GM23248 (cell line): ENCODE data around the gene HSFY2. TPM values are rescaled to one million over a fixed set of nuclear protein-coding genes. Genes with fewer than 3 reads are reported as not detected.
"Not testable (repeated sequence)": the region's sequence is repeated elsewhere in the genome, so short reads cannot be mapped to it uniquely, and the experiment has no call there.

Source experiments
- DNase-seq: peaks from one replicate; pipeline ENCODE4 v3.0.0-alpha.2; 2015
- H2AFZ ChIP-seq: fragments of 200-600 bp; sonication (generic); 2 replicates; pipeline ENCODE4 v1.6.1; 2016; ENCODE audit warnings: antibody characterized with exemption
- H3F3A ChIP-seq: fragments of 200-600 bp; sonication (generic); 2 replicates; pipeline ENCODE4 v1.6.1; 2016; ENCODE audit warnings: mild to moderate bottlenecking, antibody characterized with exemption, mixed run types; ENCODE audit not compliant: insufficient read depth
- H3K27ac ChIP-seq: fragments of 200-600 bp; sonication (generic); 2 replicates; pipeline ENCODE4 v1.5.1; 2016; ENCODE audit warnings: mild to moderate bottlenecking
- H3K27me3 ChIP-seq: fragments of 200-600 bp; sonication (generic); replicated peaks from 2 replicates; pipeline ENCODE4 v1.6.1; 2016; ENCODE audit warnings: mild to moderate bottlenecking; ENCODE audit not compliant: insufficient read depth
- H3K36me3 ChIP-seq: fragments of 200-600 bp; sonication (generic); 2 replicates; pipeline ENCODE4 v1.6.1; 2016; ENCODE audit warnings: low read depth, mild to moderate bottlenecking
- H3K4me1 ChIP-seq: fragments of 200-600 bp; sonication (generic); 2 replicates; pipeline ENCODE4 v1.6.1; 2016; ENCODE audit warnings: mild to moderate bottlenecking; ENCODE audit not compliant: insufficient read depth
- H3K4me2 ChIP-seq: fragments of 200-600 bp; sonication (generic); one replicate; pipeline ENCODE4 v1.6.1; 2016; ENCODE audit warnings: mild to moderate bottlenecking; ENCODE audit not compliant: unreplicated experiment
- H3K4me3 ChIP-seq: fragments of 200-600 bp; sonication (generic); 2 replicates; pipeline ENCODE4 v1.5.1; 2016; ENCODE audit warnings: mild to moderate bottlenecking
- H3K79me2 ChIP-seq: fragments of 200-600 bp; sonication (generic); 2 replicates; pipeline ENCODE4 v1.6.1; 2016; ENCODE audit warnings: mild to moderate bottlenecking; ENCODE audit not compliant: insufficient read depth
- H3K9ac ChIP-seq: fragments of 200-600 bp; sonication (generic); 2 replicates; pipeline ENCODE4 v1.6.1; 2016; ENCODE audit warnings: mild to moderate bottlenecking
- H3K9me2 ChIP-seq: fragments of 200-600 bp; sonication (generic); 2 replicates; pipeline ENCODE4 v1.6.1; 2016; ENCODE audit warnings: mixed run types, mild to moderate bottlenecking, moderate library complexity; ENCODE audit not compliant: insufficient read depth
- H3K9me3 ChIP-seq: fragments of 200-600 bp; sonication (generic); one replicate; pipeline ENCODE4 v1.6.1; 2017; ENCODE audit warnings: low read depth
- H4K20me1 ChIP-seq: fragments of 200-600 bp; sonication (generic); 2 replicates; pipeline ENCODE4 v1.6.0; 2016; ENCODE audit not compliant: insufficient read depth
- WGBS, 2 experiments: methylation state at CpG; one replicate each; pipeline ENCODE4 v1.1.6; 2015 to 2017; ENCODE audit warnings: low lambda C conversion rate in 2 of 2, low coverage in 1 of 2; ENCODE audit errors: missing lambda C conversion rate in 2 of 2; 5-methylcytosine and 5-hydroxymethylcytosine counted together
- in situ Hi-C: fragments of 300-500 bp; cut with MboI; formaldehyde crosslinking; loops from 2 replicates; pipeline ENCODE4 v1.15.0; 2020
- polyA plus RNA-seq: library from polyadenylated mRNA; unstranded; fragments of >200 nt; fragmentation: Nextera tagmentation; extraction: Ambion mirVana; gene quantifications from 2 replicates; pipeline ENCODE4 v1.2.1, GENCODE V29; 2016
- total RNA-seq: library from RNA; depleted of rRNA; stranded (reverse); fragments of >200 nt; shearing (Covaris generic); gene quantifications from 2 replicates; pipeline ENCODE4 v1.2.3, GENCODE V29; 2014; rRNA removed

HSFY2 gene, protein sequence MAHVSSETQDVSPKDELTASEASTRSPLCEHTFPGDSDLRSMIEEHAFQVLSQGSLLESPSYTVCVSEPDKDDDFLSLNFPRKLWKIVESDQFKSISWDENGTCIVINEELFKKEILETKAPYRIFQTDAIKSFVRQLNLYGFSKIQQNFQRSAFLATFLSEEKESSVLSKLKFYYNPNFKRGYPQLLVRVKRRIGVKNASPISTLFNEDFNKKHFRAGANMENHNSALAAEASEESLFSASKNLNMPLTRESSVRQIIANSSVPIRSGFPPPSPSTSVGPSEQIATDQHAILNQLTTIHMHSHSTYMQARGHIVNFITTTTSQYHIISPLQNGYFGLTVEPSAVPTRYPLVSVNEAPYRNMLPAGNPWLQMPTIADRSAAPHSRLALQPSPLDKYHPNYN
- total RNA-seq: not detected in 2 replicates
- polyA plus RNA-seq: not detected in 2 replicates

DNA sequence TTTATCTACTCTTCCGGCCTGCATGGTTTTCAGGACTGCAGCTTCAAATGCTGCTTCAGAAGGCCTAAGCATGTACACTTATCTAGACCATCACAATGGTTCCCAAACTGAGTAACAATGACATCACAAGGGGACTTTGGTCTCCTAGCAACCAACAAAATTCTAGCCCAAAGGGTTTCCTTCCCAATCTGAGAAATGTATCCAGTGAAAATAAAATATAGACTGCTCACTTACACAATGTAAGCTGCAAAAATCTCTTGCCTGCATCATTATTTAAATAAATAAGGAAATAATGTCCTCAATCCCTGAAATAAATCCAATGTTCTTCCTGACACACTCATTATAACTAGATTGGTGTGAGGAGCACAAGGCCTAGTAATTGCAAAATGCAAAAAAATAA is at the start of gene HSFY2:
TSS of gene HSFY2 (minus strand) at position 101 of the 400 bp plus-strand sequence. CDS start 117 bp downstream, outside the sequence.
- H3K4me2 ChIP-seq, H3K27me3 ChIP-seq, H3K27ac ChIP-seq, H3K79me2 ChIP-seq, DNase-seq, H2AFZ ChIP-seq, H3K9me3 ChIP-seq, H3K9me2 ChIP-seq, H4K20me1 ChIP-seq, H3K36me3 ChIP-seq, H3K9ac ChIP-seq, H3K4me3 ChIP-seq, H3F3A ChIP-seq, in situ Hi-C loops, H3K4me1 ChIP-seq: not testable (repeated sequence)
- no CpG with 5 or more reads among the region's 1 CpG for WGBS, 2 experiments

DNA sequence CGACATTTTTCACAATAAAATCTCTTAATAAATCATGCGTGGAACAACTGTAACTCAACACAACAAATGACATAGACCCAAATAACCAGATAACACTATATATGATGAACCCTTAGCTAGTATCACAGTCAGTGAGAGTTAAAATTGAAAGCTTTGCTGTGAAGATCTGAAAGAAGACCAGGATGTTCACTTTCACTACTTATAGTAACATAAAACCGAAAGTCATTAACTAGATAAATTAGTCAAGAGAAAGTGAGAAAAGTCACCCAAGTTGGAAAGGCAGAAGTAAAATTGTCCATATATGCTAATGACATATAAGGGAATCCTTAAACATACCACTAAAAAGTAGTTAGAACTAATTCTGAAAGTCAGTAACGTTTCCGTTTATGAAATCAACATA is 42.2 kb upstream of the HSFY2 start:
- H3K4me1 ChIP-seq, H3K9me3 ChIP-seq, H3K4me3 ChIP-seq, DNase-seq, H3K9me2 ChIP-seq, H3K9ac ChIP-seq, H3K27ac ChIP-seq, H3K27me3 ChIP-seq, H3K79me2 ChIP-seq, H3F3A ChIP-seq, in situ Hi-C loops, H3K36me3 ChIP-seq, H2AFZ ChIP-seq, H3K4me2 ChIP-seq, H4K20me1 ChIP-seq: not testable (repeated sequence)
- WGBS, 2 experiments: no CpG with 5 or more reads among the region's 5 CpGs

DNA sequence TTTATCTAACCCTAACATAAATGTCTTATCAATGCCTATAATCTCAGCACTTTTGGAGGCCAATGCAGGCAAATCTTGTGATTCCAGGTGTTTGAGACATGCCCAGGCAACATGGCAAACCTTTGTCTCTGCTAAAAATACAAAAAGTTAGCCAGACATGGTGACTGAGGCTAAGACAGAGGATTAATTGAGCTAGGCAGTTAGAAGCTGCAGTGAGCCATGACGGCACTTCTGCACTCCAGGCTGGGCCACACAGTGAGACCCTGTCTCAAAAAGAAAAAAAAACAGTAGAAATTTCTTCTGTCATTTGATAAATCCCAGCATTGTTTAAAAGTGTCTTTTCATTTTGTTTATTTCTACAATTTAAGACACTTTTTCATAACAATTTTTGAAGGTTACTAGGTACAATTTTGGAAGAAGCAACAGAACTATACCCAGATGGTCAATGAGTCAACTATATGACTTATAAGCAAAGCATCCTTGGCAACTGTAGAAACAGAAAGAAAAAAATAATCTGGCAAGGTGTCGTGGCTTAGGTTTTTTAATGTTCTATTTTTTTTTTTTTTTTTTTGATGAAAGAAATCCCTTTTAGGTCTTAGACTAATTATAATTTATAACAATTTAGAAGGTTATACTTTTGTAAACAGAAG is 15.3 kb upstream of the HSFY2 start:
- H3K4me1 ChIP-seq, H3F3A ChIP-seq, H2AFZ ChIP-seq, DNase-seq, H3K9me2 ChIP-seq, H3K9me3 ChIP-seq, H3K4me3 ChIP-seq, H3K27ac ChIP-seq, H3K79me2 ChIP-seq, H3K4me2 ChIP-seq, H3K9ac ChIP-seq, H3K27me3 ChIP-seq, in situ Hi-C loops, H3K36me3 ChIP-seq, H4K20me1 ChIP-seq: not testable (repeated sequence)
- WGBS, 2 experiments: no CpG with 5 or more reads among the region's 2 CpGs

DNA sequence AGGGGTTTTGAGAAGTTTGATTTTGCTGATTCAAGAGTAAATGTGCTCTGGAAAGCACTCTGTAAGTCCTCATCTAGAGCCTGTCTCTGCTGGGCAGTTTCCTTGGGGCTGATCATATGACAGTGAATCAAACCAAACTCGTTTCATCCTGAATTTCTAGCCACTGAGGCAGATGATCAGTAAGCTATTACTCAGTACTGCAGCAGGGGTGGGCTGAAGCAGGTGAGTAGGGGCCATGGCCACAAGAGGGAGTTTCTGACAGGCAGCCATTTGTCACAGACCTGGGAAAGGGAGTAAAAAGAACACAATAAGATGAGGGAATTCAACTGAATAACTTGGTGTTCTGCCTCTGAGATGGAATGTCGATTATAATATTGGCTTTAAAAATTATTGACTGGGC is 19.5 kb downstream of the HSFY2 start:
- no CpG with 5 or more reads among the region's 2 CpGs for WGBS, 2 experiments

DNA sequence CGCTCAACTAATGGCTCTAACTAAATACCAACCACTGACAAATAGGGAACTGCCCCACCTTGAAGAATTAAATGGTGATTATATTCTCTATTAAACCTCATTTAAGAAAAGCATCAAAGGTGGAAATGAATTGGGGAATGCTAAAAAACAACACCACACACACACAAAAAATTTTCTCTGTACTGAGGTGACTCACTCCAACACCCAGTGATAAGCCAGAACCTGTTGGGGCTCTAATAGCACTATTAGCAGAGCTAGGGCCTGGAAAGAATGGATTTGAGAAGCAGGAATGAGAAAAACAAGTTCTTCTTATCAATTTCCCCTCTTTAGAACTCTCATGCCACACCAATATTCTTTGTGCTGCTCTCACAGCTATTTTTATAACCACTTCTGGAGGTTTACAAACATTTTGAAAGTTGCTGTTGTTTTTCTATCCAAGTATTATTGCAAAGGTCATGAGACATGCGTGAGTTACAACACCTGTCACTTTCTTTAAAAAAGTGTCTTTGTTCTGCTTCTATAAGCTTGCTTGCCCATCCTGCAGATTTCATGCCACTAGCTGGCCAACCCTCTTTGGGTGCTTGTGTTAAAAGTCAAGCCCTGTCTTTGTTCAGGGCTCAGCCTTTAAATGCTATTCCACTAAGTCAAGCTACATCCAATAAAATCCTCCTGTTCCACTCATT is 20.3 kb downstream of the HSFY2 start:
- H3K4me3 ChIP-seq, H3K36me3 ChIP-seq, H2AFZ ChIP-seq, H3K27ac ChIP-seq, H3K79me2 ChIP-seq, H3K27me3 ChIP-seq, in situ Hi-C loops, H3K4me2 ChIP-seq, H3K9me2 ChIP-seq, H4K20me1 ChIP-seq, H3K9me3 ChIP-seq, H3K4me1 ChIP-seq, DNase-seq, H3F3A ChIP-seq, H3K9ac ChIP-seq: not testable (repeated sequence)
- no CpG with 5 or more reads among the region's 2 CpGs for WGBS, 2 experiments

More for the DNA sequence above, 19.5 kb downstream of the HSFY2 start:
- H3K27me3 ChIP-seq, H4K20me1 ChIP-seq, H3K36me3 ChIP-seq, DNase-seq, H3K27ac ChIP-seq, H3K9me2 ChIP-seq, H3K4me3 ChIP-seq, H3K9me3 ChIP-seq, H3K9ac ChIP-seq, in situ Hi-C loops, H3F3A ChIP-seq, H2AFZ ChIP-seq, H3K4me2 ChIP-seq, H3K79me2 ChIP-seq, H3K4me1 ChIP-seq: not testable (repeated sequence)

DNA sequence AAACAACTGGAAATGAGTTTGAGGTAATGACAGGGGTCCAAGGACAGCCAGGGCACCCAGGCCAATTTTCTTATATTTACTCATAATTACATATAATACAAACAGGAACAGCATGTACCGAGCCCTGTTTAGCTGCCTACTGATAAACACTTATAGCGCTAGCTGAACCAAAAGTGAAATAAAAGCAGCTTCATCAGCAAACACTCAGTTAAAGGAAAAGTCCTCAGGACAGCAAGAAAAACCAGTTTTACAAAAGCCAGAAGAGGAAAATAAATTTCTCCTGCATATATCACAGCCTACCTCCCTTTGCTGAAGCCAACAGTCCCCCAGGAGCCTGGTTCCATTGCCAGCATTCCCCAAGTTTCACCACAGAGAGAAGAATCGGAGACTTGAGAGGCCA is 49.8 kb downstream of the HSFY2 start:
- H4K20me1 ChIP-seq, H3K9me3 ChIP-seq, H3F3A ChIP-seq, DNase-seq, H3K27ac ChIP-seq, H3K27me3 ChIP-seq, H2AFZ ChIP-seq, H3K9me2 ChIP-seq, H3K79me2 ChIP-seq, H3K4me1 ChIP-seq, H3K4me2 ChIP-seq, H3K9ac ChIP-seq, H3K36me3 ChIP-seq, in situ Hi-C loops, H3K4me3 ChIP-seq: not testable (repeated sequence)
- WGBS, 2 experiments: no CpG with 5 or more reads among the region's 3 CpGs
